Adrenal gland (tissue), 12 donors: Measurements from ENCODE around the gene GID4. TPM values are rescaled to one million over a fixed set of nuclear protein-coding genes. Genes with fewer than 3 reads are reported as not detected.

Source experiments
- DNase-seq, 7 donors: peaks; one replicate each; pipeline ENCODE4 v3.0.0-alpha.2; 2019 to 2020
- H3K27ac ChIP-seq, 5 donors: fragments of 200-600 bp; sonication (generic) in 4 of 5; 1 replicate in 3 of 5; 2 replicates in 2 of 5; pipeline versions ENCODE4 v1.5.1 to v1.8.0; 2016 to 2020; ENCODE audit warnings: mild to moderate bottlenecking in 1 of 5
- H3K27me3 ChIP-seq: fragments of 200-600 bp; 2 replicates; pipeline ENCODE4 v1.8.0; 2021
- H3K36me3 ChIP-seq, 2 donors: fragments of 200-600 bp; replicated peaks in 1 of 2; 1 replicate in 1 of 2; 2 replicates in 1 of 2; pipeline versions ENCODE4 v1.5.1 to v1.8.0; 2018 to 2022
- H3K4me1 ChIP-seq, 2 donors: fragments of 200-600 bp; replicated peaks in 1 of 2; 1 replicate in 1 of 2; 2 replicates in 1 of 2; pipeline versions ENCODE4 v1.5.1 to v1.8.0; 2018 to 2021
- H3K4me3 ChIP-seq, 4 donors: fragments of 200-600 bp; sonication (generic) in 3 of 4; one replicate each; pipeline ENCODE4 v1.5.1; 2016 to 2018
- H3K9me3 ChIP-seq, 3 donors: fragments of 200-600 bp; sonication (generic) in 1 of 3; replicated peaks in 1 of 3; 1 replicate in 2 of 3; 2 replicates in 1 of 3; pipeline versions ENCODE4 v1.5.1 to v1.8.0; 2016 to 2021
- POLR2A ChIP-seq, 2 donors: fragments of 450-650 bp; IDR thresholded peaks; one replicate each; pipeline ENCODE4 v1.6.1; 2017; ENCODE audit warnings: antibody characterized with exemption in 2 of 2, mild to moderate bottlenecking in 2 of 2, moderate library complexity in 1 of 2
- WGBS, 4 donors: extraction: QIAGEN DNeasy Blood & Tissue Kit in 2 of 4; methylation state at CpG; one replicate each; pipeline versions ENCODE4 v1.1.5 to v1.1.7; 2013 to 2017; 5-methylcytosine and 5-hydroxymethylcytosine counted together
- intact Hi-C, 2 donors: fragments of 100-400 bp; cut with DNase I; formaldehyde crosslinking; loops; one replicate each; pipeline versions ENCODE4 v1.14.1 to v1.15.0; 2022 to 2023
- polyA plus RNA-seq, 3 donors: library from polyadenylated mRNA; stranded (reverse); fragments of 200-250 nt in 2 of 3; fragments of 350-450 nt in 1 of 3; fragmentation: Illumina TruSeq in 1 of 3; extraction: RNeasy Lipid Tissue Mini Kit (QIAGEN cat#74804) in 1 of 3; gene quantifications; one replicate each; pipeline ENCODE4 v1.2.3, GENCODE V29; 2013 to 2014
- total RNA-seq, 9 donors: library from RNA; depleted of rRNA in 4 of 9; stranded (reverse); fragments of >200 nt in 4 of 9; fragments of 120-200 nt in 1 of 9; fragmentation: NEBNext Ultra II Directional in 1 of 9; extraction: Animal tissue kit (Norgen Biotek cat#: 25700) in 1 of 9; gene quantifications; one replicate each; pipeline versions ENCODE4 v1.1.0 to v1.2.4, GENCODE V29; 2013 to 2023
- TF ChIP-seq, protein P1 (sequence below), 6 experiments: fragments of 450-650 bp in 4 of 6; fragments of 200-600 bp in 2 of 6; sonication (generic) in 1 of 6; IDR thresholded peaks; 1 replicate in 5 of 6; 2 replicates in 1 of 6; pipeline versions ENCODE4 v1.5.1 to v1.8.0; 2016 to 2021; ENCODE audit warnings: antibody characterized with exemption in 6 of 6, mild to moderate bottlenecking in 2 of 6, moderate library complexity in 1 of 6
- donor health status: healthy with polysubstance abuse.
- donor health status: Bipolar disorder and iron deficiency.
- donor health status: DM: yes; HTN: yes; CAD: no.
- donor health status: DM: no; HTN: no; CAD: no.
- donor health status: DM: no; HTN: no; CAD: no.
- donor health status: DM: yes; HTN: yes; CAD: no.

The GID4 gene
- total and polyA plus RNA-seq, 12 donors: 4.2 to 16.7 (median 9.7) TPM

DNA sequence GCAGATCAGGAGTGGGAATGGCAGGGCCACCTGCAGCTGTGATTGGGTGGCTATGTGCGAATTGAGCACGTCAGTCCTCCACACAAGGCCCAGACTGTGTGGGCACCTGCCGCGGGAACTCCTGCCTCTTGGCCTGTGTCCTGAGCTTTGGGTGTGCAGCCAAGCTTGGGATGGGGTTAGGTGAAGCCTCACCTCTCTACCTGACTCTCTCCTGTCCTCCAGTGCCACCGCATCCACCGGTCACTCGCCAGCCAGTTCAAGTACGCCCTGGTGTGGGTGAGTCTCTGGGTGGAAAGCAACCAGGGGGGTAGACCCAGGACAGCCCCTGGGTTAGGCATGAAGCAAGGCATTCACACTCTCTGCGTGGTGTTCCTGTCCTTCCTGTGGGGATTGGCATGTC, 67.0 kb downstream of the GID4 start:
- no peak for TF ChIP-seq POLR2A (IDR thresholded peaks at IDR 0.05)
- TF ChIP-seq, protein P1, sequence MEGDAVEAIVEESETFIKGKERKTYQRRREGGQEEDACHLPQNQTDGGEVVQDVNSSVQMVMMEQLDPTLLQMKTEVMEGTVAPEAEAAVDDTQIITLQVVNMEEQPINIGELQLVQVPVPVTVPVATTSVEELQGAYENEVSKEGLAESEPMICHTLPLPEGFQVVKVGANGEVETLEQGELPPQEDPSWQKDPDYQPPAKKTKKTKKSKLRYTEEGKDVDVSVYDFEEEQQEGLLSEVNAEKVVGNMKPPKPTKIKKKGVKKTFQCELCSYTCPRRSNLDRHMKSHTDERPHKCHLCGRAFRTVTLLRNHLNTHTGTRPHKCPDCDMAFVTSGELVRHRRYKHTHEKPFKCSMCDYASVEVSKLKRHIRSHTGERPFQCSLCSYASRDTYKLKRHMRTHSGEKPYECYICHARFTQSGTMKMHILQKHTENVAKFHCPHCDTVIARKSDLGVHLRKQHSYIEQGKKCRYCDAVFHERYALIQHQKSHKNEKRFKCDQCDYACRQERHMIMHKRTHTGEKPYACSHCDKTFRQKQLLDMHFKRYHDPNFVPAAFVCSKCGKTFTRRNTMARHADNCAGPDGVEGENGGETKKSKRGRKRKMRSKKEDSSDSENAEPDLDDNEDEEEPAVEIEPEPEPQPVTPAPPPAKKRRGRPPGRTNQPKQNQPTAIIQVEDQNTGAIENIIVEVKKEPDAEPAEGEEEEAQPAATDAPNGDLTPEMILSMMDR (IDR thresholded peaks at IDR 0.05): no peak
- no peak for DNase-seq
- no peaks in the 10 kb centered on the region for H3K9me3 ChIP-seq
- H3K27me3 ChIP-seq: no peaks in the 10 kb centered on the region
- no peak overlapping the region for H3K4me3 ChIP-seq
- intact Hi-C loops: no loop called here
- peaks cover 0 to 6% of the 10 kb centered on the region in 2 donors for H3K36me3 ChIP-seq
- no peaks in the 10 kb centered on the region for H3K4me1 ChIP-seq
- WGBS, 4 donors: 83 to 96% (median 95%) methylated on average over 4 to 9 of the region's 9 CpGs
- no peak overlapping the region for H3K27ac ChIP-seq

DNA sequence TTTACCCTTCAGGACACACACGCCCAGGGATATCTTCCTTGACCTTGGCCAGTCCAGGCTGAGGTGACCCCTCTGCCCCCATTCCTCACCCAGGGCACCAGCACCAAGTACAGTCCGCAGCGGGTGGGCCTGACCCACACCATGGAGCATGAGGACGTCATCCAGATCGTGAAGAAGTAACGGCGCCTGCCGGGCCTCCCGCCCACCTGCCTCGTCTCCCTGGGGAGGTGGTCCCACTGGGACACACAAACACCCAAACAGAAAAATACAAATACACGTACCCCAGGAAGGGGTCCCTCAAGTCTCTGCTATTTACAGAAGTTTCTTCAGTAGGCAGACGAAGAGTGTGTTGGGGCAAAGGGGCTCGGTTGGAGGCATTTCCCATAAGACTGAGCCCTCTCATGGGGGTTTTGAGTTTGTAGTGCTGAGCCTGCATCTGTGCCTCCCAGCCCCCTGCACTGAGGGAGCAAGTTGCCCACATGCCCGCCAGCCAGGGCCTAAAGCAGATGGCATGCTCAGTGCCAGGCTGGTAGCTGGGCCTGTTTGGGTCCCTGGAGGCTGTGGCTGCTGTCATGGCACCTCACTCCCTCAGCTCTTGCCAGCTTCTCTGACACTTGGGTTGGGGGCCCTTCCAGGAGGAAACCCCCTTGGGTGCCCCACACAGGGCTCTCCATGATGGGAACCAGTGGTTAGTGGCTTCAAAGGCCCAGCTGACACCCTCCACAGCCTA, 68.0 kb downstream of the GID4 start:
- 90 to 98% (median 92%) methylated on average over 10 to 14 of the region's 14 CpGs for WGBS, 4 donors
- Histone ChIP-seq H3K9me3 (no peaks in the 10 kb centered on the region), H3K36me3 (peaks cover 0 to 5% of the 10 kb centered on the region in 2 donors), H3K27me3 (no peaks in the 10 kb centered on the region), H3K4me3 (no peak overlapping the region), H3K27ac (no peak overlapping the region), H3K4me1 (no peaks in the 10 kb centered on the region)
- intact Hi-C loops: no loop called here
- no peak for TF ChIP-seq POLR2A (IDR thresholded peaks at IDR 0.05)
- TF ChIP-seq, protein P1 (IDR thresholded peaks at IDR 0.05): no peak
- no peak for DNase-seq

DNA sequence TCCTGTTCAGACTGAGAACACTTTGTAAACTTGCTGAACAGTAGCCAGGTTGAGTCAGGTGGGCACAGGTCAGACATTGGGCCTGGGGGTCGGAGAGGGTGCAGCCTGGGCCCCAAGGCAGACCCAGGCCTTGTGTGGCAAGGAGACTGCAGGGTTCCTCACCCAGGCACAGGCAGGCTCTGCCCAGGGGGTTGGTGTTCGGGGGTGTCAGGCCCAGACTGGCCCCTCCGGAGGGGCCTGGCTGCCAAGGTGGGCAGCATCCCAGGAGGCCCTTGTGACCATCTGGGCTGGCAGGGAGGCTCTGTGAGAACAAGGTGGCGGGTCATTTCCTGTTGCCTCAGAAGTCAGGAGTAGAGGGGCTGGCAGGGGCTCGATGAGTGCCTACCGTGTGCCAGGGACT, 68.8 kb downstream of the GID4 start:
- no peak for DNase-seq
- Histone ChIP-seq H3K27me3 (no peaks in the 10 kb centered on the region), H3K27ac (no peak overlapping the region), H3K4me1 (no peaks in the 10 kb centered on the region), H3K9me3 (no peaks in the 10 kb centered on the region), H3K36me3 (peaks cover 0 to 5% of the 10 kb centered on the region in 2 donors), H3K4me3 (no peak overlapping the region)
- intact Hi-C loops: no loop called here
- TF ChIP-seq POLR2A (IDR thresholded peaks at IDR 0.05): no peak
- TF ChIP-seq, protein P1 (IDR thresholded peaks at IDR 0.05): no peak
- WGBS, 4 donors: 73 to 100% (median 78%) methylated on average over 1 to 6 of the region's 6 CpGs

DNA sequence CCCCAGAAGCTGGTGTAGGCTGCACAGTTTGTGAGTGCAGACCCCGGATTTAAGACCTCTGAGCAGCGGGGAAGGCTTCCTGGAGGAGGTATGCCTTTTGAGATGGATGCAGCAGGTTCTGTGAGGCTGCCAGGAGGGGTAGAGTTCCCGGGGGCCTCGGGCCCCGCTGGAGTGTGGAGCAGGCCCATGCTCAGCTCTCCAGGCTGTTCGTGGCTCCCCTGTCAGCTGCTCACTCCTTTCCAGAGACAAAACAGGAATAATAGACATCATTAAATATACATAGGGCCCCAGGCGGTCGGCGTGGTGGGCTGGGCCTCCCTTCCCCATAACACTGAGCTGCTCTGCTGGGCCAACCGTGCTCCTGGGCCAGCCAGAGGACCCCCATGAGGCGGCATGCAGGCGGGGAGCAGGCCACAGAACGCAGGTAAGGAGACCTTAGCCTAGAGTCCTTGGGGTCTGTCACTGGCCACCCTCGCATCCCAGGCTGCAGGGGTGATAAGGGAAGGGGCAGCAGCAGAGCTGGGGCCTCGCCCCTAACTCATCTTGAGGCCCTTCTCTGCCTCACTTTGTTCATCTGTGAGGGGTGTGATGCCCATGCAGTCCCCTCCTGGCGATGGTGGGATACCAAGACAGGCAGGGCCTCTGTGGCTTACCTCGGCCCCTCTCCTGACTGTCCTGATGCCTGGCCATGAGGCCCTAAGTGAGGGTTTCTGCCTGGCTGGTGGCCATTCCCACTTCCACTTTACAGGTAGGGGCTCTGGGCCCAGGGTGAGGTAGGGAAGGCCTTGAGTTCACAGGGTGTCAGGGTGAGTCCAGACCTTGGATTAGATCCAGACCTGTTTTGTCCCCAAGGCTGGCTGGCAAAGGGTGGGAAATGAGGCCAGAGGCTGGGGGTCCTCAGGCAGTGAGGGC, 69.4 kb downstream of the GID4 start, which contains the start of gene MYO15A:
MYO15A (plus strand) TSS at position 356 of the 912 bp plus-strand sequence. CDS start 10,045 bp downstream, outside the sequence.
- H3K27ac ChIP-seq: no peak within 1 kb of the TSS
- H3K36me3 ChIP-seq: peaks cover 0 to 5% of the 10 kb centered on the region in 2 donors
- TF ChIP-seq, protein P1 (IDR thresholded peaks at IDR 0.05): no peak
- TF ChIP-seq POLR2A (IDR thresholded peaks at IDR 0.05): no peak
- WGBS, 4 donors: 69 to 80% (median 72%) methylated on average over 6 to 17 of the region's 17 CpGs
- DNase-seq: no peak
- no peak within 1 kb of the TSS for H3K4me3 ChIP-seq
- intact Hi-C loops: no loop called here
- H3K9me3 ChIP-seq: no peaks in the 10 kb centered on the region
- H3K27me3 ChIP-seq: no peaks in the 10 kb centered on the region
- no peaks in the 10 kb centered on the region for H3K4me1 ChIP-seq
